CD8-positive, alpha-beta memory T cell (primary cell): ENCODE data around the gene WDR27. TPM values are rescaled to one million over a fixed set of nuclear protein-coding genes. Genes with fewer than 3 reads are reported as not detected.
"Not testable (repeated sequence)": the region's sequence is repeated elsewhere in the genome, so short reads cannot be mapped to it uniquely, and the experiment has no call there.

ENCODE experiments used
- CTCF ChIA-PET: fragments of 350-600 bp; sonication (Branson Sonifier 250); formaldehyde crosslinking; loops from one replicate; lab custom pipeline; 2021; ENCODE audit warnings: antibody characterized with exemption; lab: Charles Lee
- POLR2A ChIA-PET: fragments of 350-600 bp; sonication (Branson Sonifier 250); formaldehyde crosslinking; loops from one replicate; lab custom pipeline; 2021; ENCODE audit warnings: antibody characterized with exemption; lab: Charles Lee
- DNase-seq, 5 donors: peaks; one replicate each; pipeline versions ENCODE4 v3.0.0 to v3.0.0-alpha.2; 2020 to 2022; ENCODE audit warnings: mixed read lengths in 1 of 5
- H3K27ac ChIP-seq: one replicate; pipeline ENCODE4 v1.7.0; 2013; ENCODE audit warnings: low read depth, mild to moderate bottlenecking, low read length, moderate library complexity
- H3K27me3 ChIP-seq: 2 replicates; pipeline ENCODE4 v1.7.0; 2013; ENCODE audit warnings: low read length, mild to moderate bottlenecking; ENCODE audit not compliant: insufficient read depth, poor library complexity, severe bottlenecking
- H3K36me3 ChIP-seq: 2 replicates; pipeline ENCODE4 v1.7.0; 2013; ENCODE audit warnings: mild to moderate bottlenecking, low read length, moderate library complexity; ENCODE audit not compliant: insufficient read depth
- H3K4me1 ChIP-seq: 2 replicates; pipeline ENCODE4 v1.7.0; 2013; ENCODE audit warnings: mild to moderate bottlenecking, low read length, moderate library complexity; ENCODE audit not compliant: insufficient read depth
- H3K4me3 ChIP-seq: 2 replicates; pipeline ENCODE4 v1.7.0; 2013; ENCODE audit warnings: mild to moderate bottlenecking, low read length
- H3K9me3 ChIP-seq: 2 replicates; pipeline ENCODE4 v1.7.0; 2013; ENCODE audit warnings: mild to moderate bottlenecking, low read length
- H3K27ac Mint-ChIP-seq, 8 donors: one replicate each; pipeline ENCODE4 v1.8.0; 2020 to 2021; ENCODE audit warnings: mixed read lengths in 8 of 8, mild to moderate bottlenecking in 6 of 8, inconsistent platforms in 3 of 8, moderate library complexity in 3 of 8
- H3K27me3 Mint-ChIP-seq, 2 donors: one replicate each; pipeline ENCODE4 v1.8.0; 2020 to 2021; ENCODE audit warnings: mixed read lengths in 2 of 2, mild to moderate bottlenecking in 1 of 2, moderate library complexity in 1 of 2
- H3K36me3 Mint-ChIP-seq, 3 donors: one replicate each; pipeline ENCODE4 v1.8.0; 2020 to 2021; ENCODE audit warnings: mixed read lengths in 3 of 3, inconsistent platforms in 1 of 3, mild to moderate bottlenecking in 1 of 3
- H3K4me1 Mint-ChIP-seq, 3 donors: one replicate each; pipeline ENCODE4 v1.8.0; 2020 to 2021; ENCODE audit warnings: mixed read lengths in 3 of 3, inconsistent platforms in 1 of 3, mild to moderate bottlenecking in 1 of 3
- H3K4me3 Mint-ChIP-seq, 7 donors: one replicate each; pipeline ENCODE4 v1.8.0; 2020 to 2021; ENCODE audit warnings: mixed read lengths in 7 of 7, mild to moderate bottlenecking in 6 of 7, moderate library complexity in 4 of 7, inconsistent platforms in 2 of 7
- H3K9me3 Mint-ChIP-seq, 5 donors: one replicate each; pipeline ENCODE4 v1.8.0; 2020 to 2022; ENCODE audit warnings: mixed read lengths in 5 of 5, mild to moderate bottlenecking in 3 of 5, moderate library complexity in 2 of 5, inconsistent platforms in 1 of 5
- polyA plus RNA-seq: library from polyadenylated mRNA; unstranded; fragments of 300-500 nt; fragmentation: Illumina TruSeq; gene quantifications from one replicate; pipeline ENCODE4 v1.2.3, GENCODE V29; 2021
- total RNA-seq, 2 experiments: library from RNA; stranded (reverse); gene quantifications; one replicate each; pipeline ENCODE4 v1.2.3, GENCODE V29; 2021

WDR27 gene
- total and polyA plus RNA-seq, 3 experiments from 2014 or later: 7.4 to 29.4 (median 24.5) TPM

DNA sequence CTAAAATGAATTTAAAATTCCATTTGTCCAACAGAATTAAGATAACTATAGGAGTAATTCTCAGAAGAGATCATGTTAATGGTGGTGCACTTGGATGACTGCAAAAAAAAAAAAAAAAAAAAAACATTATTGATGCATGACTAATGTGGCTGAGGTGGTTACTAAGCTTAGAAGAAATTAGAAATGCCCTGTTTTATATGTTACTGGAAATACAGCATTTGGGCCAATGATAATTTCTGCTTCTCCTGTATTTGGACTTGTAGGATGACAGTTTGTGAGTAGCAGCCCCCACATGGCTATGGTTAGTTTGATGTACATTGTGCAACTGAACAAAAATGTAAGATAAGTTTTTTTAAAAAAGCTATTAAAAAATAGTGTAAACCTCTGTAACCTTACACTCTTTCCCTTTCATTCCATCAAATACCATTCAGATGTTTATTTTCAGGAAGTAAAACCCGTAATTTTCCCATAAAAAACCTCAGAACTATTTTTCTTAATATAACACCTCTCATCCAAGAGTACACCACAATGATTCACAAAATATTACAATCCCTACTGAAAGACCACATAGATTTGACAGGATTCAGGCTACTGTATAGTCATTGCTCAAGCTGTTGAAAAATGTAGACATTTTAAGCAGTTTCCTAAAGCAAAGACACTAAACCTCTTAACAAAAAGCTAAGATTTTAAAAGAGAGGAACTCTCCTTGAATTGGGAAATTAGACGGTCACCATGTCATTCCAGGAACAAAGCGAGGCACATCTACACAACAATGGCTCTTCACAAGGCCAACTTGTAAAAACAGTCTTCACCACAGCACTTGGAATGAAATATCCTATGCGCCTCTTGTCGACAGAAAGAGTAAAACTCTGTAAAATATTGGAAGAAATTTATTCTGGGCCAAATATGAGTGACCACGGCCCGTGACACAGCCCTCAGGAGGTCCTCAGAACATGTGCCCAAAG, 83.0 kb downstream of the WDR27 start:
- Histone ChIP-seq H3K36me3 (no peaks in the 10 kb centered on the region), H3K4me1 (no peaks in the 10 kb centered on the region), H3K9me3 (no peaks in the 10 kb centered on the region), H3K27me3 (no peaks in the 10 kb centered on the region), H3K4me3 (no peak overlapping the region), H3K27ac (no peak overlapping the region)
- no peaks in the 10 kb centered on the region for H3K27me3 Mint-ChIP-seq
- no peak overlapping the region for H3K4me3 Mint-ChIP-seq
- H3K9me3 Mint-ChIP-seq: peaks cover 0 to 6% (median 0%) of the 10 kb centered on the region in 5 donors
- no peak overlapping the region for H3K27ac Mint-ChIP-seq
- ChIA-PET CTCF (no interaction called here), POLR2A (interaction anchor here (0.6 kb wide), 1 partner anchor 133 kb away, joined by 3 read pairs; no protein-coding TSS in a partner anchor)
- H3K36me3 Mint-ChIP-seq: peaks cover 1 to 17% (median 3%) of the 10 kb centered on the region in 3 donors
- no peaks in the 10 kb centered on the region for H3K4me1 Mint-ChIP-seq
- no peak for DNase-seq

GRCh38 chr6:169617562-169617961, 84.3 kb downstream of the WDR27 start:
- no peaks in the 10 kb centered on the region for H3K4me1 ChIP-seq
- peaks cover 0 to 6% (median 0%) of the 10 kb centered on the region in 5 donors for H3K9me3 Mint-ChIP-seq
- peaks cover 3 to 17% (median 4%) of the 10 kb centered on the region in 3 donors for H3K36me3 Mint-ChIP-seq
- no peaks in the 10 kb centered on the region for H3K27me3 Mint-ChIP-seq
- POLR2A ChIA-PET: no interaction called here
- H3K4me3 Mint-ChIP-seq: no peak overlapping the region
- no peaks in the 10 kb centered on the region for H3K27me3 ChIP-seq
- CTCF ChIA-PET: no interaction called here
- H3K27ac Mint-ChIP-seq: no peak overlapping the region
- H3K4me3 ChIP-seq: no peak overlapping the region
- DNase-seq: no peak
- no peaks in the 10 kb centered on the region for H3K9me3 ChIP-seq
- H3K36me3 ChIP-seq: no peaks in the 10 kb centered on the region
- H3K27ac ChIP-seq: no peak overlapping the region
- H3K4me1 Mint-ChIP-seq: no peaks in the 10 kb centered on the region

DNA sequence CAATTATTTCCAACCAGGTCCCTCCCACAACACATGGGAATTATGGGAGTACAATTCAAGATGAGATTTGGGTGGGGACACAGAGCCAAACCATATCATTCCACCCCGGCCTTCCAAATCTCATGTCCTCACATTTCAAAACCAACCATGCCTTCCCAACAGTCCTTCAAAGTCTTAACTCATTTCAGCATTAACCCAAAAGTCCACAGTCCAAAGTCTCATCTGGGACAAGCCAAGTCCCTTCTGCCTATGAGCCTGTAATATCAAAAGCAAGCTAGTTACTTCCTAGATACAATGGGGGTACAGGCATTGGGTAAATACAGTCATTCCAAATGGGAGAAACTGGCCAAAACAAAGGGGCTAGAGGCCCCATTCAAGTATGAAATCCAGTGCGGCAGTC, 93.2 kb downstream of the WDR27 start:
- H3K27me3 ChIP-seq, H3K4me1 ChIP-seq, H3K9me3 ChIP-seq, POLR2A ChIA-PET, H3K4me3 Mint-ChIP-seq, H3K4me1 Mint-ChIP-seq, CTCF ChIA-PET, H3K4me3 ChIP-seq, H3K27ac Mint-ChIP-seq, H3K9me3 Mint-ChIP-seq, DNase-seq, H3K27ac ChIP-seq, H3K27me3 Mint-ChIP-seq, H3K36me3 ChIP-seq: not testable (repeated sequence)
- H3K36me3 Mint-ChIP-seq: peaks cover 8 to 38% (median 14%) of the 10 kb centered on the region in 3 donors

DNA sequence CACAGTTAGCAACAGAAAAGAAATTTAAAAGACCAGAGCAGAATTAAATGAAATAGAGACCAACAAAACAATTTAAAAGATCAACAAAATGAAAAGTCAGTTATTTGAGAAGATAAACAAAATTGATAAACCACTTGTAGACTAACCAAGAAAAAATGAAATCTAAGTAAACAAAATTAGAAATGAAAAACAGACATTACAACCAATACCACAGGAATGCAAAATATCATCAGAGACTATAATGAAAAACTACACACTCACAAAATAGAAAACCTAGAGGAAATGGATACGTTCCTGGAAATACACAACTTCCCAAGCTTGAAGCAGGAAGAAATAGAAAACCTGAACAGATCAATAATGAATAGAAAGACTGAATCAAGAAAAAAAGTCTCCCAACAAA, 97.8 kb downstream of the WDR27 start:
- H3K9me3 Mint-ChIP-seq: peaks cover 0 to 5% (median 2%) of the 10 kb centered on the region in 5 donors
- H3K4me1 Mint-ChIP-seq: no peaks in the 10 kb centered on the region
- no peak overlapping the region for H3K4me3 ChIP-seq
- H3K4me3 Mint-ChIP-seq: no peak overlapping the region
- no peaks in the 10 kb centered on the region for H3K4me1 ChIP-seq
- peaks cover 26 to 60% (median 31%) of the 10 kb centered on the region in 3 donors for H3K36me3 Mint-ChIP-seq
- H3K9me3 ChIP-seq: no peaks in the 10 kb centered on the region
- no peaks in the 10 kb centered on the region for H3K36me3 ChIP-seq
- no peak overlapping the region for H3K27ac ChIP-seq
- H3K27me3 Mint-ChIP-seq: peaks cover 0 to 2% of the 10 kb centered on the region in 2 donors
- ChIA-PET POLR2A (no interaction called here), CTCF (no interaction called here)
- no peaks in the 10 kb centered on the region for H3K27me3 ChIP-seq
- no peak overlapping the region for H3K27ac Mint-ChIP-seq
- no peak for DNase-seq

DNA sequence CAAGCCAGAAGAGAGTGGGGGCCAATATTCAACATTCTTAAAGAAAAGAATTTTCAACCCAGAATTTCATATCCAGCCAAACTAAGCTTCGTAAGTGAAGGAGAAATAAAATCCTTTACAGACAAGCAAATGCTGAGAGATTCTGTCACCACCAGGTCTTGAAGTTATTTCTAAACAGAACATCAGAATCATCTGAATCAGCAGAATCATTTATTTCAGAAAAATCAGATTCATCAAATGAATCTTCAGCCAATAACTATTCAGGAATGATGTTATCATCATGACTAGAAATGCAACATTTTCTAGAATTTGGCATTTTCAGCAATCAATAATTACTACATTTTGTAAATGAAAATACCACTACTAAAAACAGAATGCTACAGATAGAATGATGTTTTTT, 100.7 kb downstream of the WDR27 start:
- H3K27me3 Mint-ChIP-seq, DNase-seq, H3K27ac ChIP-seq, POLR2A ChIA-PET, H3K36me3 ChIP-seq, H3K27ac Mint-ChIP-seq, CTCF ChIA-PET, H3K9me3 ChIP-seq, H3K4me1 ChIP-seq, H3K27me3 ChIP-seq, H3K9me3 Mint-ChIP-seq, H3K4me3 ChIP-seq, H3K4me3 Mint-ChIP-seq, H3K4me1 Mint-ChIP-seq: not testable (repeated sequence)
- peaks cover 27 to 64% (median 37%) of the 10 kb centered on the region in 3 donors for H3K36me3 Mint-ChIP-seq

DNA sequence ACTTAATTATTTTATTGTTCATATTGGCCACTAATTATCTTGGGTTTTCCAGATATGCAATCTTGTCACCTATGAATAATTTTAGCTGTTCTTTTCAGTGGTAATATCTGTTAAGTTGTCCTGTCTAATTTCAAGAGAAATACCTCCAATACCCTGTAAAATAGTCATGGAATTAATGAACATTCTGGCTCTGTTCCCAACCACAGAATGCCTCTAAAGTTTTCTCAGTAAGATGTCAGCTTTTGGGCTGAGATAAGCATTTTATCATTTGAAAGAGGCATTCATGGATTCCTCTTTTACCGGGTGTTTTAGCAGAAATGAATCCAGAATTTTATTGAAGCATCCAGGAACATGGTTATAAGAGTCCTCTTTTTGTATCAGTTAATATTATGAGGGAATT, 109.3 kb downstream of the WDR27 start:
- H3K4me3 ChIP-seq: no peak overlapping the region
- no peaks in the 10 kb centered on the region for H3K36me3 ChIP-seq
- H3K27ac ChIP-seq: no peak overlapping the region
- H3K27me3 ChIP-seq: no peaks in the 10 kb centered on the region
- POLR2A ChIA-PET: no interaction called here
- no peak for DNase-seq
- H3K36me3 Mint-ChIP-seq: peaks cover 2 to 9% (median 3%) of the 10 kb centered on the region in 3 donors
- CTCF ChIA-PET: no interaction called here
- peaks cover 22% of the 10 kb centered on the region for H3K4me1 ChIP-seq
- no peak overlapping the region for H3K27ac Mint-ChIP-seq
- H3K4me3 Mint-ChIP-seq: no peak overlapping the region
- no peaks in the 10 kb centered on the region for H3K27me3 Mint-ChIP-seq
- no peaks in the 10 kb centered on the region for H3K9me3 ChIP-seq
- H3K4me1 Mint-ChIP-seq: peaks cover 29 to 34% (median 30%) of the 10 kb centered on the region in 3 donors
- H3K9me3 Mint-ChIP-seq: peaks cover 0 to 4% (median under 1%) of the 10 kb centered on the region in 5 donors

DNA sequence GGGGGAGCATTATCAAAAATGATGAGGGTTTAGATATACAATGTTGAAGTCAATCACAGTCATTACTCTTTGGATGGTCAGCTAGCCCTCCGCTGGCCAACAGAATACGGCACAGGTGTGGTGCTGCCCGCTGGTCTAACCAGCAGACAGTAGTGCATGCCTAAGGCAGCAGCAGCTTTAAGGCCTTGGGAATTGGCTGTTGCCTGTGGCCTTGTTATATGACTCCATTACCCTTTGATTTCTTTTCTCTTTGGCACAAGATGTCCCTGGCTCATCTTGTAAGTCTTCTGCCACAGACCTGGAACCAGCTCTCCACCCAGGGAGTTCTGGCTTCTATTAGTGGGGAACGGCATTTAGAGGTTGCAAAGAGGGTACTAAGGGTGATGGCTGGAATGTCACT, 110.2 kb downstream of the WDR27 start:
- Histone ChIP-seq H3K36me3 (no peaks in the 10 kb centered on the region), H3K9me3 (no peaks in the 10 kb centered on the region), H3K4me1 (peaks cover 22% of the 10 kb centered on the region), H3K27me3 (no peaks in the 10 kb centered on the region), H3K27ac (no peak overlapping the region), H3K4me3 (no peak overlapping the region)
- no peak for DNase-seq
- Mint-ChIP-seq H3K9me3 (peaks cover 0 to 2% (median 0%) of the 10 kb centered on the region in 5 donors), H3K36me3 (peaks cover 0 to 2% (median 2%) of the 10 kb centered on the region in 3 donors), H3K4me3 (no peak overlapping the region), H3K27ac (peak overlapping the region in 1 of 8 donors; percentile 5), H3K4me1 (peaks cover 29 to 34% (median 30%) of the 10 kb centered on the region in 3 donors), H3K27me3 (no peaks in the 10 kb centered on the region)
- ChIA-PET CTCF (no interaction called here), POLR2A (no interaction called here)

DNA sequence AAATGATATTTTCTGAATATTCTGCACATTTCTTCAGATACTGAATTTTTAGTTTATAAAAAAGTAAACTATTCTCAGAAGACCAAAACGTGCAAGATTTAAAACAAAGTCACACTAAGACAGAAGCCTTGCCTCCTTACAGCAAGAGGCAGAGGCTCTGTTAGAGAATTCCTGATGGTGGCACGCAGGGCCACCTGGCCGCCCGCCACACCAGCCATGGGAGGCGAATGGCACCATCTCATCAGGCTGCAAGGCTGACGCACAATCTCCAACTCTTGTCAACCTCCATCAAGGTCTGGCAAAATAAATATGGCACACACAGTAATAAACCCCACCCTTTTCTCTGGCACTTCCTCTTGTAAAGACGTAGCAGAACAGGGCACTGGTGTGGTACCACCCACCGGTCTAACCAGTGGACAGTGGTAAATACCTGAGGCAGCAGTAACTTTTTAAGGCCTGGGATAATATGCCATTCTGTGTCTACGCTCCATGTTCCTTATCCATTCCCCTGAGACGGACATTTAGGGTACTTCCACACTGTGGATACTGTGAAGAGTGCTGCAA, 111.4 kb downstream of the WDR27 start:
- Histone ChIP-seq H3K9me3 (no peaks in the 10 kb centered on the region), H3K4me1 (peaks cover 22% of the 10 kb centered on the region), H3K4me3 (no peak overlapping the region), H3K36me3 (no peaks in the 10 kb centered on the region), H3K27me3 (no peaks in the 10 kb centered on the region), H3K27ac (no peak overlapping the region)
- ChIA-PET CTCF (no interaction called here), POLR2A (no interaction called here)
- peaks cover 30 to 35% (median 34%) of the 10 kb centered on the region in 3 donors for H3K4me1 Mint-ChIP-seq
- H3K4me3 Mint-ChIP-seq: peak overlapping the region in 1 of 7 donors; percentile 70
- peaks cover 0 to 3% (median 0%) of the 10 kb centered on the region in 3 donors for H3K36me3 Mint-ChIP-seq
- DNase-seq: no peak
- H3K27me3 Mint-ChIP-seq: no peaks in the 10 kb centered on the region
- no peaks in the 10 kb centered on the region for H3K9me3 Mint-ChIP-seq
- H3K27ac Mint-ChIP-seq: peak overlapping the region; percentile 25 to 92 (median 77)
